ENCODE data around the gene WFS1. TPM values are rescaled to one million over a fixed set of nuclear protein-coding genes. Genes with fewer than 3 reads are reported as not detected.

The WFS1 gene
- total and polyA plus RNA-seq, 2 of the 13 experiments (the other 11 are each of a cell fraction or from before 2014, with no cell fraction given), result 39.1 to 42.2 TPM

DNA sequence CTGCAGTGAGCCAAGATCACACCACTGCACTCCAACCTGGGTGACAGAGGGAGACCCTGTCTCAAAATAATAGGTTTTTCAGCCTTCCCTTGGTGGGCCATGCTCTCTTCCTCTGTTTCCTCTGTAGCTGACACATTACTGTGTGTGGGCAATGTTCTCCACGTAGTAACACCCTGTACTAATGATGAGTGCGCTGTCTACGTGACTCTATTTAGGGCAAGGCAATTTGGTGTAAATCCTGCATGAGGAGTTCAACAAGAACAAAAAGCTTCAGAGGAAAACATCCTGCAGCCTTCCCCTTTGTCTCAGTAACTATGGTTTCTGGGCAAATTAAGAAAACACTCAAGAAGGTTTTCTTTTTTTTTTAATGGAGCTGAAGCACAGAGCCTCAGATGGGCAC, 44.9 kb upstream of the WFS1 start (continued):
- TF ChIP-seq, protein P1, sequence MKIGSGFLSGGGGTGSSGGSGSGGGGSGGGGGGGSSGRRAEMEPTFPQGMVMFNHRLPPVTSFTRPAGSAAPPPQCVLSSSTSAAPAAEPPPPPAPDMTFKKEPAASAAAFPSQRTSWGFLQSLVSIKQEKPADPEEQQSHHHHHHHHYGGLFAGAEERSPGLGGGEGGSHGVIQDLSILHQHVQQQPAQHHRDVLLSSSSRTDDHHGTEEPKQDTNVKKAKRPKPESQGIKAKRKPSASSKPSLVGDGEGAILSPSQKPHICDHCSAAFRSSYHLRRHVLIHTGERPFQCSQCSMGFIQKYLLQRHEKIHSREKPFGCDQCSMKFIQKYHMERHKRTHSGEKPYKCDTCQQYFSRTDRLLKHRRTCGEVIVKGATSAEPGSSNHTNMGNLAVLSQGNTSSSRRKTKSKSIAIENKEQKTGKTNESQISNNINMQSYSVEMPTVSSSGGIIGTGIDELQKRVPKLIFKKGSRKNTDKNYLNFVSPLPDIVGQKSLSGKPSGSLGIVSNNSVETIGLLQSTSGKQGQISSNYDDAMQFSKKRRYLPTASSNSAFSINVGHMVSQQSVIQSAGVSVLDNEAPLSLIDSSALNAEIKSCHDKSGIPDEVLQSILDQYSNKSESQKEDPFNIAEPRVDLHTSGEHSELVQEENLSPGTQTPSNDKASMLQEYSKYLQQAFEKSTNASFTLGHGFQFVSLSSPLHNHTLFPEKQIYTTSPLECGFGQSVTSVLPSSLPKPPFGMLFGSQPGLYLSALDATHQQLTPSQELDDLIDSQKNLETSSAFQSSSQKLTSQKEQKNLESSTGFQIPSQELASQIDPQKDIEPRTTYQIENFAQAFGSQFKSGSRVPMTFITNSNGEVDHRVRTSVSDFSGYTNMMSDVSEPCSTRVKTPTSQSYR (CRISPR knock-in tag; IDR thresholded peaks at IDR 0.05; ENCODE audit: borderline replicate concordance), result no peak
- TF ChIP-seq, protein P2, sequence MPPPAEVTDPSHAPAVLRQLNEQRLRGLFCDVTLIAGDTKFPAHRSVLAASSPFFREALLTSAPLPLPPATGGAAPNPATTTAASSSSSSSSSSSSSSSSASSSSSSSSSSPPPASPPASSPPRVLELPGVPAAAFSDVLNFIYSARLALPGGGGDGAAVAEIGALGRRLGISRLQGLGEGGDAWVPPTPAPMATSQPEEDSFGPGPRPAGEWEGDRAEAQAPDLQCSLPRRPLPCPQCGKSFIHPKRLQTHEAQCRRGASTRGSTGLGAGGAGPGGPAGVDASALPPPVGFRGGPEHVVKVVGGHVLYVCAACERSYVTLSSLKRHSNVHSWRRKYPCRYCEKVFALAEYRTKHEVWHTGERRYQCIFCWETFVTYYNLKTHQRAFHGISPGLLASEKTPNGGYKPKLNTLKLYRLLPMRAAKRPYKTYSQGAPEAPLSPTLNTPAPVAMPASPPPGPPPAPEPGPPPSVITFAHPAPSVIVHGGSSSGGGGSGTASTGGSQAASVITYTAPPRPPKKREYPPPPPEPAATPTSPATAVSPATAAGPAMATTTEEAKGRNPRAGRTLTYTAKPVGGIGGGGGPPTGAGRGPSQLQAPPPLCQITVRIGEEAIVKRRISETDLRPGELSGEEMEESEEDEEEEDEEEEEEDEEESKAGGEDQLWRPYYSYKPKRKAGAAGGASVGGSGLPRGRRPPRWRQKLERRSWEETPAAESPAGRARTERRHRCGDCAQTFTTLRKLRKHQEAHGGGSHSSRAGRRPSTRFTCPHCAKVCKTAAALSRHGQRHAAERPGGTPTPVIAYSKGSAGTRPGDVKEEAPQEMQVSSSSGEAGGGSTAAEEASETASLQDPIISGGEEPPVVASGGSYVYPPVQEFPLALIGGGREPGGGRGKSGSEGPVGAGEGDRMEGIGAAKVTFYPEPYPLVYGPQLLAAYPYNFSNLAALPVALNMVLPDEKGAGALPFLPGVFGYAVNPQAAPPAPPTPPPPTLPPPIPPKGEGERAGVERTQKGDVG (CRISPR knock-in tag; IDR thresholded peaks at IDR 0.05; ENCODE audit: borderline replicate concordance), result no peak
- TF ChIP-seq ZNF790 (CRISPR knock-in tag; IDR thresholded peaks at IDR 0.05; ENCODE audit: borderline replicate concordance) (no peak), TCF7L2 (IDR thresholded peaks at IDR 0.05; ENCODE audit: low read depth, low read length) (no peak), KLF6 (CRISPR knock-in tag; IDR thresholded peaks at IDR 0.05) (no peak), ATF5 (CRISPR knock-in tag; IDR thresholded peaks at IDR 0.05; ENCODE audit: low read depth) (no peak), ZNF446 (CRISPR knock-in tag; IDR thresholded peaks at IDR 0.05) (no peak)
